ENCODE results near the gene LRRC58. TPM values are rescaled to one million over a fixed set of nuclear protein-coding genes. Genes with fewer than 3 reads are reported as not detected.

Gene LRRC58
- total and polyA plus RNA-seq, 5 donors from 2014 or later, result 8.3 to 15.8 (median 9.4) TPM

- ATAC-seq (ENCODE audit: low read depth in 2 of 2) (no peak), DNase-seq (peak in 1 of 3 donors; percentile 20)
- no peak overlapping the region for H3K4me3 ChIP-seq (ENCODE audit: low read depth, low read length)
- H3K27me3 Mint-ChIP-seq, result no peaks in the 10 kb centered on the region
- H3K9me3 Mint-ChIP-seq, result peaks cover 3 to 12% (median 6%) of the 10 kb centered on the region in 7 donors
- H3K4me1 Mint-ChIP-seq, result peaks cover 0 to 5% (median 1%) of the 10 kb centered on the region in 4 donors
- H3K4me3 Mint-ChIP-seq, result no peak overlapping the region
- no peaks in the 10 kb centered on the region for H3K27me3 ChIP-seq (ENCODE audit: control insufficient read depth, insufficient read depth, low read length)
- H3K4me1 ChIP-seq (ENCODE audit: control insufficient read depth, insufficient read depth, low read length, poor library complexity, severe bottlenecking), result no peaks in the 10 kb centered on the region
- H3K36me3 ChIP-seq (ENCODE audit: control insufficient read depth, insufficient read depth, low read length), result no peaks in the 10 kb centered on the region
- H3K27ac Mint-ChIP-seq, result peak overlapping the region in 1 of 3 donors; percentile 27
- no peak overlapping the region for H3K27ac ChIP-seq (ENCODE audit: insufficient read depth, low read length, poor library complexity, severe bottlenecking)
- peaks cover 23% of the 10 kb centered on the region for H3K36me3 Mint-ChIP-seq
- H3K9me3 ChIP-seq (ENCODE audit: control insufficient read depth in 2 of 2, low read length in 2 of 2), result no peaks in the 10 kb centered on the region
These were observed 37.0 kb downstream of the LRRC58 start for GRCh38 chr3:120311863-120312794.

GRCh38 chr3:120306519-120307455 is 42.4 kb downstream of the LRRC58 start:
- no peak for DNase-seq
- no peaks in the 10 kb centered on the region for H3K36me3 ChIP-seq (ENCODE audit: control insufficient read depth, insufficient read depth, low read length)
- H3K4me3 ChIP-seq (ENCODE audit: low read depth, low read length), result no peak overlapping the region
- H3K9me3 Mint-ChIP-seq, result no peaks in the 10 kb centered on the region
- H3K4me1 Mint-ChIP-seq, result no peaks in the 10 kb centered on the region
- no peak overlapping the region for H3K4me3 Mint-ChIP-seq
- ATAC-seq (ENCODE audit: low read depth in 2 of 2), result no peak
- H3K27me3 Mint-ChIP-seq, result no peaks in the 10 kb centered on the region
- H3K27me3 ChIP-seq (ENCODE audit: control insufficient read depth, insufficient read depth, low read length), result no peaks in the 10 kb centered on the region
- H3K4me1 ChIP-seq (ENCODE audit: control insufficient read depth, insufficient read depth, low read length, poor library complexity, severe bottlenecking), result no peaks in the 10 kb centered on the region
- H3K27ac ChIP-seq (ENCODE audit: insufficient read depth, low read length, poor library complexity, severe bottlenecking), result no peak overlapping the region
- H3K36me3 Mint-ChIP-seq, result no peaks in the 10 kb centered on the region
- H3K27ac Mint-ChIP-seq, result no peak overlapping the region
- H3K9me3 ChIP-seq (ENCODE audit: control insufficient read depth in 2 of 2, low read length in 2 of 2), result no peaks in the 10 kb centered on the region

- H3K27ac Mint-ChIP-seq, result no peak overlapping the region
These were observed 44.5 kb downstream of the LRRC58 start for GRCh38 chr3:120304616-120305015.

GRCh38 chr3:120302361-120302760 is 46.8 kb downstream of the LRRC58 start:
- Histone ChIP-seq H3K27me3 (ENCODE audit: control insufficient read depth, insufficient read depth, low read length) (no peaks in the 10 kb centered on the region), H3K27ac (ENCODE audit: insufficient read depth, low read length, poor library complexity, severe bottlenecking) (no peak overlapping the region), H3K36me3 (ENCODE audit: control insufficient read depth, insufficient read depth, low read length) (no peaks in the 10 kb centered on the region), H3K4me3 (ENCODE audit: low read depth, low read length) (no peak overlapping the region), H3K4me1 (ENCODE audit: control insufficient read depth, insufficient read depth, low read length, poor library complexity, severe bottlenecking) (no peaks in the 10 kb centered on the region), H3K9me3 (ENCODE audit: control insufficient read depth in 2 of 2, low read length in 2 of 2) (no peaks in the 10 kb centered on the region)
- no peak for DNase-seq
- H3K27ac Mint-ChIP-seq, result no peak overlapping the region
- H3K9me3 Mint-ChIP-seq, result peaks cover 0 to under 1% (median 0%) of the 10 kb centered on the region in 7 donors
- H3K4me3 Mint-ChIP-seq, result no peak overlapping the region
- no peaks in the 10 kb centered on the region for H3K4me1 Mint-ChIP-seq
- H3K27me3 Mint-ChIP-seq, result peaks cover 5% of the 10 kb centered on the region
- no peaks in the 10 kb centered on the region for H3K36me3 Mint-ChIP-seq
- ATAC-seq (ENCODE audit: low read depth in 2 of 2), result no peak

More at GRCh38 chr3:120304616-120305015, 44.5 kb downstream of the LRRC58 start:
- Mint-ChIP-seq H3K27me3 (no peaks in the 10 kb centered on the region), H3K4me3 (no peak overlapping the region), H3K9me3 (no peaks in the 10 kb centered on the region), H3K36me3 (no peaks in the 10 kb centered on the region), H3K4me1 (no peaks in the 10 kb centered on the region)
- Histone ChIP-seq H3K9me3 (ENCODE audit: control insufficient read depth in 2 of 2, low read length in 2 of 2) (no peaks in the 10 kb centered on the region), H3K4me3 (ENCODE audit: low read depth, low read length) (no peak overlapping the region), H3K27ac (ENCODE audit: insufficient read depth, low read length, poor library complexity, severe bottlenecking) (no peak overlapping the region), H3K36me3 (ENCODE audit: control insufficient read depth, insufficient read depth, low read length) (no peaks in the 10 kb centered on the region), H3K4me1 (ENCODE audit: control insufficient read depth, insufficient read depth, low read length, poor library complexity, severe bottlenecking) (no peaks in the 10 kb centered on the region), H3K27me3 (ENCODE audit: control insufficient read depth, insufficient read depth, low read length) (no peaks in the 10 kb centered on the region)
- ATAC-seq (ENCODE audit: low read depth in 2 of 2) (no peak), DNase-seq (no peak)

GRCh38 chr3:120300971-120301370 is 48.2 kb downstream of the LRRC58 start:
- Histone ChIP-seq H3K4me1 (ENCODE audit: control insufficient read depth, insufficient read depth, low read length, poor library complexity, severe bottlenecking) (no peaks in the 10 kb centered on the region), H3K27ac (ENCODE audit: insufficient read depth, low read length, poor library complexity, severe bottlenecking) (no peak overlapping the region), H3K36me3 (ENCODE audit: control insufficient read depth, insufficient read depth, low read length) (no peaks in the 10 kb centered on the region), H3K27me3 (ENCODE audit: control insufficient read depth, insufficient read depth, low read length) (no peaks in the 10 kb centered on the region), H3K4me3 (ENCODE audit: low read depth, low read length) (no peak overlapping the region), H3K9me3 (ENCODE audit: control insufficient read depth in 2 of 2, low read length in 2 of 2) (no peaks in the 10 kb centered on the region)
- no peak for ATAC-seq (ENCODE audit: low read depth in 2 of 2)
- no peaks in the 10 kb centered on the region for H3K36me3 Mint-ChIP-seq
- H3K27me3 Mint-ChIP-seq, result peaks cover 7% of the 10 kb centered on the region
- no peaks in the 10 kb centered on the region for H3K4me1 Mint-ChIP-seq
- no peak overlapping the region for H3K4me3 Mint-ChIP-seq
- no peak overlapping the region for H3K27ac Mint-ChIP-seq
- H3K9me3 Mint-ChIP-seq, result peaks cover 0 to 1% (median 0%) of the 10 kb centered on the region in 7 donors
- no peak for DNase-seq

GRCh38 chr3:120299403-120299802 is 49.8 kb downstream of the LRRC58 start:
- Mint-ChIP-seq H3K9me3 (peaks cover 0 to 1% (median 0%) of the 10 kb centered on the region in 7 donors), H3K27me3 (peaks cover 10% of the 10 kb centered on the region), H3K4me3 (no peak overlapping the region), H3K27ac (no peak overlapping the region), H3K36me3 (no peaks in the 10 kb centered on the region), H3K4me1 (no peaks in the 10 kb centered on the region)
- no peak for DNase-seq
- no peak overlapping the region for H3K27ac ChIP-seq (ENCODE audit: insufficient read depth, low read length, poor library complexity, severe bottlenecking)
- H3K4me3 ChIP-seq (ENCODE audit: low read depth, low read length), result no peak overlapping the region
- no peak for ATAC-seq (ENCODE audit: low read depth in 2 of 2)
- H3K4me1 ChIP-seq (ENCODE audit: control insufficient read depth, insufficient read depth, low read length, poor library complexity, severe bottlenecking), result no peaks in the 10 kb centered on the region
- no peaks in the 10 kb centered on the region for H3K27me3 ChIP-seq (ENCODE audit: control insufficient read depth, insufficient read depth, low read length)
- H3K9me3 ChIP-seq (ENCODE audit: control insufficient read depth in 2 of 2, low read length in 2 of 2), result no peaks in the 10 kb centered on the region
- no peaks in the 10 kb centered on the region for H3K36me3 ChIP-seq (ENCODE audit: control insufficient read depth, insufficient read depth, low read length)

- Mint-ChIP-seq H3K27ac (no peak overlapping the region), H3K9me3 (peaks cover 0 to 5% (median 1%) of the 10 kb centered on the region in 7 donors), H3K4me3 (no peak overlapping the region), H3K4me1 (no peaks in the 10 kb centered on the region), H3K27me3 (peaks cover 11% of the 10 kb centered on the region), H3K36me3 (no peaks in the 10 kb centered on the region)
- DNase-seq (no peak), ATAC-seq (ENCODE audit: low read depth in 2 of 2) (no peak)
- H3K27ac ChIP-seq (ENCODE audit: insufficient read depth, low read length, poor library complexity, severe bottlenecking), result no peak overlapping the region
- no peaks in the 10 kb centered on the region for H3K9me3 ChIP-seq (ENCODE audit: control insufficient read depth in 2 of 2, low read length in 2 of 2)
- no peaks in the 10 kb centered on the region for H3K4me1 ChIP-seq (ENCODE audit: control insufficient read depth, insufficient read depth, low read length, poor library complexity, severe bottlenecking)
- H3K4me3 ChIP-seq (ENCODE audit: low read depth, low read length), result no peak overlapping the region
- H3K36me3 ChIP-seq (ENCODE audit: control insufficient read depth, insufficient read depth, low read length), result no peaks in the 10 kb centered on the region
- no peaks in the 10 kb centered on the region for H3K27me3 ChIP-seq (ENCODE audit: control insufficient read depth, insufficient read depth, low read length)
These were observed 50.2 kb downstream of the LRRC58 start for GRCh38 chr3:120298996-120299395.
